PC-3 (cell line): ENCODE data around the gene ADAMTS17. TPM values are rescaled to one million over a fixed set of nuclear protein-coding genes. Genes with fewer than 3 reads are reported as not detected.

Experiments used
- ATAC-seq: fragments of 200-7000 bp; cut with Tn5 transposase; 2 replicates; pipeline ENCODE4 v1.9.1; 2020; ENCODE audit warnings: mild to moderate bottlenecking, moderate library complexity
- BruUV-seq: library from RNA; stranded (reverse); fragments of 400-500 nt; replicated peaks from 2 replicates; lab custom pipeline; 2021; lab: Mats Ljungman, UMichigan
- CTCF ChIA-PET: fragments of 300-600 bp; sonication (Branson Sonifier 250); formaldehyde crosslinking; loops from one replicate; lab custom pipeline; 2022; ENCODE audit warnings: antibody characterized with exemption; lab: Charles Lee
- POLR2A ChIA-PET: fragments of 300-600 bp; sonication (Branson Sonifier 250); formaldehyde crosslinking; loops from one replicate; lab custom pipeline; 2022; ENCODE audit warnings: antibody characterized with exemption; ENCODE audit not compliant: unreplicated experiment; lab: Charles Lee
- DNase-seq: peaks from one replicate; pipeline ENCODE4 v3.0.0-alpha.2; 2015
- H2AFZ ChIP-seq: fragments of 300-600 bp; sonication (generic); 2 replicates; pipeline ENCODE4 v1.6.0; 2016; ENCODE audit warnings: antibody characterized with exemption, low read length
- H3F3A ChIP-seq: fragments of 300-600 bp; sonication (generic); one replicate; pipeline ENCODE4 v1.6.0; 2017; ENCODE audit warnings: antibody characterized with exemption, low read length, control low read depth, mild to moderate bottlenecking; ENCODE audit not compliant: unreplicated experiment
- H3K27ac ChIP-seq: fragments of 300-600 bp; sonication (generic); 2 replicates; pipeline ENCODE4 v1.5.1; 2016; ENCODE audit warnings: mild to moderate bottlenecking, low read length
- H3K27me3 ChIP-seq: fragments of 300-600 bp; sonication (generic); 2 replicates; pipeline ENCODE4 v1.6.1; 2016; ENCODE audit warnings: low read length, mixed read lengths
- H3K36me3 ChIP-seq: fragments of 300-600 bp; sonication (generic); 2 replicates; pipeline ENCODE4 v1.6.1; 2016; ENCODE audit warnings: low read depth, mixed run types, low read length, mixed read lengths
- H3K4me1 ChIP-seq: fragments of 300-600 bp; sonication (generic); 2 replicates; pipeline ENCODE4 v1.5.1; 2016; ENCODE audit warnings: low read length; ENCODE audit not compliant: insufficient read depth
- H3K4me2 ChIP-seq: fragments of 300-600 bp; sonication (generic); 2 replicates; pipeline ENCODE4 v1.6.0; 2016; ENCODE audit warnings: low read length
- H3K4me3 ChIP-seq: fragments of 300-600 bp; sonication (generic); 2 replicates; pipeline ENCODE4 v1.5.1; 2016; ENCODE audit warnings: mild to moderate bottlenecking, low read length, mixed read lengths
- H3K79me2 ChIP-seq: fragments of 300-600 bp; sonication (generic); 2 replicates; pipeline ENCODE4 v1.6.1; 2017; ENCODE audit warnings: low read length, mixed read lengths
- H3K9ac ChIP-seq: fragments of 300-600 bp; sonication (generic); 2 replicates; pipeline ENCODE4 v1.6.0; 2016; ENCODE audit warnings: mild to moderate bottlenecking, low read length
- H3K9me2 ChIP-seq: fragments of 300-600 bp; sonication (generic); replicated peaks from 2 replicates; pipeline ENCODE4 v1.6.1; 2016; ENCODE audit warnings: mixed run types, low read length, mixed read lengths
- H3K9me3 ChIP-seq: fragments of 300-600 bp; sonication (generic); 2 replicates; pipeline ENCODE4 v1.6.1; 2016; ENCODE audit warnings: low read length, mixed read lengths
- H4K20me1 ChIP-seq: fragments of 300-600 bp; sonication (generic); 2 replicates; pipeline ENCODE4 v1.6.1; 2016; ENCODE audit warnings: low read length, mixed read lengths
- EZH2 ChIP-seq: fragments of 300-600 bp; sonication (generic); IDR thresholded peaks from one replicate; pipeline ENCODE4 v1.6.1; 2017; ENCODE audit warnings: antibody characterized with exemption, mild to moderate bottlenecking, low read length; ENCODE audit not compliant: unreplicated experiment
- EZH2phosphoT487 ChIP-seq: fragments of 300-600 bp; sonication (generic); IDR thresholded peaks from 2 replicates; pipeline ENCODE4 v1.6.1; 2018; ENCODE audit warnings: mild to moderate bottlenecking, antibody characterized with exemption, low read length, borderline replicate concordance
- intact Hi-C: fragments of 100-400 bp; cut with micrococcal nuclease; formaldehyde crosslinking; loops from 2 replicates; pipeline ENCODE4 v1.9.0; 2023
- total RNA-seq: library from RNA; depleted of rRNA; stranded (reverse); fragments of >200 nt; gene quantifications from 2 replicates; pipeline ENCODE4 v1.2.3, GENCODE V29; 2014
- TF ChIP-seq, protein P1 (sequence below): fragments of 300-600 bp; sonication (generic); conservative IDR thresholded peaks from 2 replicates; pipeline ENCODE4 v1.5.1; 2017; ENCODE audit warnings: antibody characterized with exemption, low read depth, mild to moderate bottlenecking, low read length

The ADAMTS17 gene
- total RNA-seq, 1 experiment from 2014 or later: 6.9 TPM

DNA sequence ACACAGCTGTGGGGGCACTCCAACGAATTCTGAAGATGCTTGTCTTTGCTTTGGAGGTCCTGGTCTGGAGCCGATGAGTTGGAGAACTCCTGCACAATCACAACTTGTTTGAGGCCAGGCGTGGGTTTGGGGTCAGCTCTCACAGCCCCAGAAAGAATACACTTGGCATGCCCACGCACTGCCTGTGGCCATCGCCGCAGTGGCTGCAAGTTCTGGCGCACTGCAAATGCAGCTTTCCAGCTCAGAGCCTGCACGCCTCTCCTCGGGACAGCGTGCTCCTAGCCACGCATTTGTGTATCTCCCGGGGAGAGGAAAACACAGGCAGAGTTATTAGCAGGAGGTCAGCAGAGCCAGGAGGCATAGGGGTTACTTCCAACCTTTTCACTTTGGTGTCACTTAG is 282.7 kb downstream of the ADAMTS17 start:
- Histone ChIP-seq H3K4me2 (no peak overlapping the region), H3K27ac (no peak overlapping the region), H3K4me3 (no peak overlapping the region), H3K9me3 (no peaks in the 10 kb centered on the region), H3F3A (no peaks in the 10 kb centered on the region), H2AFZ (no peak overlapping the region), H3K27me3 (no peaks in the 10 kb centered on the region), H3K4me1 (peaks cover 13% of the 10 kb centered on the region), H4K20me1 (no peaks in the 10 kb centered on the region), H3K79me2 (no peaks in the 10 kb centered on the region), H3K9ac (no peak overlapping the region), H3K9me2 (no peaks in the 10 kb centered on the region), H3K36me3 (no peaks in the 10 kb centered on the region)
- ChIA-PET POLR2A (no interaction called here), CTCF (no interaction called here)
- intact Hi-C loops: no loop called here
- BruUV-seq: no TSS peak
- TF ChIP-seq EZH2phosphoT487: no peak
- TF ChIP-seq, protein P1, sequence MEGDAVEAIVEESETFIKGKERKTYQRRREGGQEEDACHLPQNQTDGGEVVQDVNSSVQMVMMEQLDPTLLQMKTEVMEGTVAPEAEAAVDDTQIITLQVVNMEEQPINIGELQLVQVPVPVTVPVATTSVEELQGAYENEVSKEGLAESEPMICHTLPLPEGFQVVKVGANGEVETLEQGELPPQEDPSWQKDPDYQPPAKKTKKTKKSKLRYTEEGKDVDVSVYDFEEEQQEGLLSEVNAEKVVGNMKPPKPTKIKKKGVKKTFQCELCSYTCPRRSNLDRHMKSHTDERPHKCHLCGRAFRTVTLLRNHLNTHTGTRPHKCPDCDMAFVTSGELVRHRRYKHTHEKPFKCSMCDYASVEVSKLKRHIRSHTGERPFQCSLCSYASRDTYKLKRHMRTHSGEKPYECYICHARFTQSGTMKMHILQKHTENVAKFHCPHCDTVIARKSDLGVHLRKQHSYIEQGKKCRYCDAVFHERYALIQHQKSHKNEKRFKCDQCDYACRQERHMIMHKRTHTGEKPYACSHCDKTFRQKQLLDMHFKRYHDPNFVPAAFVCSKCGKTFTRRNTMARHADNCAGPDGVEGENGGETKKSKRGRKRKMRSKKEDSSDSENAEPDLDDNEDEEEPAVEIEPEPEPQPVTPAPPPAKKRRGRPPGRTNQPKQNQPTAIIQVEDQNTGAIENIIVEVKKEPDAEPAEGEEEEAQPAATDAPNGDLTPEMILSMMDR: no peak
- TF ChIP-seq EZH2: no peak
- DNase-seq: no peak
- ATAC-seq: no peak

DNA sequence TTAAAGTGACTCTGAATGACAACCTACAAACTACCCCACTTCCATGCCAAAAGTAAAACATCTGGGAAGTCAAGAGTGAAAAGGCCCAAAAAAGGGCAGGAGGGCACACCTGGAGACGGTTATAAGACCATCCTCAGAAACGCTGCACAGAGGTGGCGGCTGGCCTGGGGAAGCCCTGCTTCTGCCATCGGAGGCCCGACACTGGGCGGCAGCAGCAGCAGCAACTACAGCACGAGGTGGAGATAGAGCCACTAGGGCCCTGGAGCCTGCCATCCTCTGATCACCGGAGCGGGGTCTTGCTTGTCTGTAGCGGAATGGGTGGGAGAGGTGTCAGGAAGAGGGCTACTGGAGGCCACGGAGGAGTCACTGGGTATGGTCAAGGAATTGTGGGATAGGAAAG is 283.3 kb downstream of the ADAMTS17 start:
- no peaks in the 10 kb centered on the region for H3F3A ChIP-seq
- H3K79me2 ChIP-seq: no peaks in the 10 kb centered on the region
- ChIA-PET CTCF (no interaction called here), POLR2A (no interaction called here)
- no peaks in the 10 kb centered on the region for H3K9me3 ChIP-seq
- TF ChIP-seq, protein P1: no peak
- TF ChIP-seq EZH2 (no peak), EZH2phosphoT487 (no peak)
- peaks cover 13% of the 10 kb centered on the region for H3K4me1 ChIP-seq
- no peaks in the 10 kb centered on the region for H3K9me2 ChIP-seq
- H3K9ac ChIP-seq: no peak overlapping the region
- no TSS peak for BruUV-seq
- H3K4me3 ChIP-seq: no peak overlapping the region
- no peak for DNase-seq
- H2AFZ ChIP-seq: no peak overlapping the region
- no peak overlapping the region for H3K27ac ChIP-seq
- no peak for ATAC-seq
- H3K4me2 ChIP-seq: no peak overlapping the region
- no peaks in the 10 kb centered on the region for H4K20me1 ChIP-seq
- H3K36me3 ChIP-seq: no peaks in the 10 kb centered on the region
- no peaks in the 10 kb centered on the region for H3K27me3 ChIP-seq
- intact Hi-C loops: no loop called here

DNA sequence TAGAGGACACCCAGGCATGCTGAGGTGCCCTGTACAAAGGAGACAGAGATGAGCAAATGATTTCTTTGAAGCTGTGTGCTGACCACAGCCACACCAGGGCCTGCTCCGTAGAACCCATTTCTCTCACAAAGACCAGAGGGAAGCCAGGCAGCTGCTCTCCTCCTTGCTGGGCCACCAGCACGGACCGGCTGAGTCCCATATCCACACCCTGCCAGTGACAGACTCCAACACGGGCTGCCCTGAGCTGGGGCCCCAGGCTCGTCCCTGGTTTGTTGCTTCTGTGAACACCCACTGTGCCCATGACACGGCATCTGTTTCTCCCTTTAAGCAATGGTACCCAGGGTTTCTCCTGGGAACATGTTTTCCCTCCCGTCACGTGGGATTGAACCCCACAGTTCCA is 284.5 kb downstream of the ADAMTS17 start:
- H3K9ac ChIP-seq: no peak overlapping the region
- H3K9me3 ChIP-seq: no peaks in the 10 kb centered on the region
- TF ChIP-seq EZH2phosphoT487 (no peak), EZH2 (no peak)
- no peak overlapping the region for H3K4me3 ChIP-seq
- H3K79me2 ChIP-seq: no peaks in the 10 kb centered on the region
- DNase-seq (no peak), ATAC-seq (no peak)
- H3F3A ChIP-seq: no peaks in the 10 kb centered on the region
- no peaks in the 10 kb centered on the region for H4K20me1 ChIP-seq
- no peak overlapping the region for H3K27ac ChIP-seq
- BruUV-seq: no TSS peak
- intact Hi-C loops: no loop called here
- no peak overlapping the region for H3K4me2 ChIP-seq
- H3K27me3 ChIP-seq: no peaks in the 10 kb centered on the region
- POLR2A ChIA-PET: no interaction called here
- no peaks in the 10 kb centered on the region for H3K36me3 ChIP-seq
- no peaks in the 10 kb centered on the region for H3K9me2 ChIP-seq
- H2AFZ ChIP-seq: no peak overlapping the region
- H3K4me1 ChIP-seq: peaks cover 13% of the 10 kb centered on the region
- CTCF ChIA-PET: no interaction called here
